ENCODE results near the gene HABP2.

DNA sequence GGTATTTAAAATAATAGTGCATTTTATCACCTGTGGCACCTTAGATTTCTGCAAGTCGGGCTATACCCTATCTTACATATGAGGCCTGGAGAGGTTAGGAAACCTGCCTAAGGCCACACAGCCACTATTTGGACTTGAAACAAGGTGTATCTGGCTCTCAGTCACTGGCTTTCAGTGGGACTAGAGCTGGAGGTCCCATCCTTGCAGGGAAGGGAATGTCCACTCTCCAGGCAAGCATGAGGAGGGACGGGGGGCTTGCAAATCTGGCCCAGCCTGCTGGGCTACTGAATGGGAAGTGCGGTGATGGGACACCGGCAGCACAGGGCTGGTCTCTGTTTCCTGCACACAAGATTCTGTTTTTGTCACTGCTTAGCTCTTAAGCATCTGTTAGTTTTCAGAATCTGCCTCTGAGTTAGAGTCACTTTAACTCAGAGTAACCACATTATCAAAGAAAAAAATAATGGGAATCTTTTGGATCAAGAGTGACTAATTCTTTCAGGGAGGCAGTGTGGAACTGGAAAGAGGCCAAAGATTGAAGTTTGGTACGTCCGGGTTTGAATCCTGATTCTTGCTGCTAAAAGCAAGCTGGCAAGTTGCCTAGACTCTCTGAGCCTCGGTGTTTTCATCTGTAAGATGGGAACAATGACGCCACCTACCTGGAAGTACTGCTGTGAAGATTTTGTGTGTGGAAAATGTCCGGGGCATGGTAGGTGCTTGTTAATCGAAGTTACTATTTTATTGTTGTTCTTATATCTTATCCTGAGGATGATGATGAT, 33.8 kb upstream of the HABP2 start:
- TF ChIP-seq CTCF (conservative IDR thresholded peaks at IDR 0.05; ENCODE audit: low read depth, low read length) (no peak), EZH2 (IDR thresholded peaks at IDR 0.05; ENCODE audit: low read length, unreplicated experiment) (no peak)

Measured in PC-3 (cell line).